Astrocyte (in vitro differentiated cells and primary cell): Measurements from ENCODE around the gene TMEM63C. TPM values are rescaled to one million over a fixed set of nuclear protein-coding genes. Genes with fewer than 3 reads are reported as not detected.

Experiments used
- DNase-seq: peaks from one replicate; pipeline ENCODE4 v3.0.0-alpha.2; 2010; ENCODE audit warnings: low read depth
- FAIRE-seq: peaks from 2 replicates; lab custom pipeline; 2011; peaks lifted over from hg19 to GRCh38; lab: Jason Lieb, UNC
- H2AFZ ChIP-seq: 2 replicates; pipeline ENCODE4 v1.6.0; 2012; ENCODE audit warnings: low read depth, low read length, inconsistent platforms
- H3K27ac ChIP-seq: 2 replicates; pipeline ENCODE4 v1.5.1; 2011; ENCODE audit warnings: low read depth, low read length, inconsistent platforms
- H3K27me3 ChIP-seq: 2 replicates; pipeline ENCODE4 v1.6.0; 2011; ENCODE audit warnings: low read length, inconsistent platforms; ENCODE audit not compliant: insufficient read depth
- H3K36me3 ChIP-seq: 2 replicates; pipeline ENCODE4 v1.5.1; 2011; ENCODE audit warnings: low read length, inconsistent platforms; ENCODE audit not compliant: insufficient read depth
- H3K4me1 ChIP-seq: 2 replicates; pipeline ENCODE4 v1.5.1; 2011; ENCODE audit warnings: low read length, inconsistent platforms; ENCODE audit not compliant: insufficient read depth
- H3K4me2 ChIP-seq: 2 replicates; pipeline ENCODE4 v1.6.0; 2012; ENCODE audit warnings: low read length, inconsistent platforms
- H3K4me3 ChIP-seq: 2 replicates; pipeline ENCODE4 v1.5.1; 2011; ENCODE audit warnings: low read depth, mild to moderate bottlenecking, low read length, inconsistent platforms; ENCODE audit not compliant: insufficient read depth
- H3K79me2 ChIP-seq: 2 replicates; pipeline ENCODE4 v1.6.0; 2012; ENCODE audit warnings: mild to moderate bottlenecking, low read length, inconsistent platforms; ENCODE audit not compliant: insufficient read depth
- H3K9ac ChIP-seq: 2 replicates; pipeline ENCODE4 v1.6.0; 2012; ENCODE audit warnings: mild to moderate bottlenecking, low read length, inconsistent platforms
- H3K9me3 ChIP-seq: 2 replicates; pipeline ENCODE4 v1.5.1; 2012; ENCODE audit warnings: low read depth, mild to moderate bottlenecking, low read length, inconsistent platforms; ENCODE audit not compliant: insufficient read depth
- H4K20me1 ChIP-seq: 2 replicates; pipeline ENCODE4 v1.6.0; 2012; ENCODE audit warnings: low read length, inconsistent platforms; ENCODE audit not compliant: insufficient read depth
- H3K27ac Mint-ChIP-seq: one replicate; pipeline ENCODE4 v1.8.0; 2021; ENCODE audit warnings: mild to moderate bottlenecking, mixed read lengths; ENCODE audit not compliant: unreplicated experiment
- H3K27me3 Mint-ChIP-seq: one replicate; pipeline ENCODE4 v1.8.0; 2021; ENCODE audit warnings: low read depth, mixed read lengths; ENCODE audit not compliant: unreplicated experiment
- H3K36me3 Mint-ChIP-seq: one replicate; pipeline ENCODE4 v1.8.0; 2021; ENCODE audit warnings: low read depth, mixed read lengths; ENCODE audit not compliant: unreplicated experiment
- H3K4me1 Mint-ChIP-seq: one replicate; pipeline ENCODE4 v1.8.0; 2021; ENCODE audit warnings: low read depth, mixed read lengths; ENCODE audit not compliant: unreplicated experiment
- H3K4me3 Mint-ChIP-seq: one replicate; pipeline ENCODE4 v1.8.0; 2021; ENCODE audit warnings: mild to moderate bottlenecking, moderate library complexity, mixed read lengths; ENCODE audit not compliant: unreplicated experiment
- H3K9me3 Mint-ChIP-seq: one replicate; pipeline ENCODE4 v1.8.0; 2021; ENCODE audit warnings: mild to moderate bottlenecking, mixed read lengths; ENCODE audit not compliant: unreplicated experiment
- CTCF ChIP-seq: IDR thresholded peaks from 2 replicates; pipeline ENCODE4 v1.5.1; 2011; ENCODE audit warnings: low read depth, mild to moderate bottlenecking, inconsistent platforms, low read length, moderate library complexity; ENCODE audit not compliant: insufficient read depth
- EZH2 ChIP-seq: IDR thresholded peaks from 2 replicates; pipeline ENCODE4 v1.6.1; 2012; ENCODE audit warnings: mild to moderate bottlenecking, low read length, inconsistent platforms; ENCODE audit not compliant: insufficient read depth
- total RNA-seq: library from RNA; stranded (reverse); gene quantifications from 2 replicates; pipeline ENCODE4 v1.2.1, GENCODE V29; 2021

Gene TMEM63C
- total RNA-seq, 1 donor from 2014 or later, result 11.3 TPM

GRCh38 chr14:77238356-77238755 lies 56.8 kb downstream of the TMEM63C start:
- H3K4me1 ChIP-seq, result no peaks in the 10 kb centered on the region
- no peak overlapping the region for H3K9ac ChIP-seq
- no peaks in the 10 kb centered on the region for H3K9me3 ChIP-seq
- no peaks in the 10 kb centered on the region for H3K79me2 ChIP-seq
- no peak for TF ChIP-seq EZH2
- no peak for TF ChIP-seq CTCF
- Mint-ChIP-seq H3K36me3 (peaks cover 11% of the 10 kb centered on the region), H3K9me3 (peaks cover 3% of the 10 kb centered on the region), H3K4me3 (no peak overlapping the region), H3K27me3 (peaks cover 33% of the 10 kb centered on the region), H3K4me1 (no peaks in the 10 kb centered on the region), H3K27ac (no peak overlapping the region)
- H3K27ac ChIP-seq, result no peak overlapping the region
- no peak overlapping the region for H2AFZ ChIP-seq
- FAIRE-seq (no peak), DNase-seq (no peak)
- H3K27me3 ChIP-seq, result peaks cover 2% of the 10 kb centered on the region
- no peak overlapping the region for H3K4me2 ChIP-seq
- no peaks in the 10 kb centered on the region for H3K36me3 ChIP-seq
- no peak overlapping the region for H3K4me3 ChIP-seq
- no peaks in the 10 kb centered on the region for H4K20me1 ChIP-seq

DNA sequence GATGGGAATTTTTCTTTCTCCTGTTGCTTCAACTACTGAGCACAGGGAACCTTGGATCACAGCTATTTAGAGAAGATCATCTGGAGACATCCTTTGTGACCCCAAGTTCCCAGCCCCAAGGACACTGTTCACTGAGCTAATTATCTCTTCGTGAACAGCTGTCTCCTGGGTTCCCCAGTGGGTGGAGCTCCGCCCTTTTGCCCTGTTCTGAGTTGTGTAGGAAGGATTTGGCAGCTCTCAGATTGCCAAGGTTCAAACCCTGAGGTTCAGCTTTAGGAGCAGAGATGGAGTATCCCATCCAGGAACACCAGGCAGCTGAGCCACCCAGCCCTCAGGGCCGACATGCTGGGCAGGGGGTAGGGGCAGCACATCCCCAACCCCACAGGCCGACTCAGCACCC lies 57.4 kb downstream of the TMEM63C start:
- H3K4me3 ChIP-seq, result no peak overlapping the region
- Mint-ChIP-seq H3K9me3 (peaks cover 3% of the 10 kb centered on the region), H3K27ac (peak overlapping the region; percentile 34), H3K4me3 (no peak overlapping the region), H3K27me3 (peaks cover 28% of the 10 kb centered on the region), H3K4me1 (no peaks in the 10 kb centered on the region), H3K36me3 (peaks cover 7% of the 10 kb centered on the region)
- peaks cover 2% of the 10 kb centered on the region for H3K27me3 ChIP-seq
- no peak for TF ChIP-seq CTCF
- no peak for TF ChIP-seq EZH2
- H3K9me3 ChIP-seq, result no peaks in the 10 kb centered on the region
- no peak for FAIRE-seq
- no peaks in the 10 kb centered on the region for H3K79me2 ChIP-seq
- H3K36me3 ChIP-seq, result no peaks in the 10 kb centered on the region
- no peak overlapping the region for H3K9ac ChIP-seq
- no peaks in the 10 kb centered on the region for H4K20me1 ChIP-seq
- no peak overlapping the region for H3K27ac ChIP-seq
- no peak overlapping the region for H2AFZ ChIP-seq
- H3K4me1 ChIP-seq, result no peaks in the 10 kb centered on the region
- DNase-seq, result no peak
- H3K4me2 ChIP-seq, result no peak overlapping the region

- H3K4me3 ChIP-seq, result no peak overlapping the region
- DNase-seq (no peak), FAIRE-seq (no peak)
- H3K36me3 Mint-ChIP-seq, result peaks cover 7% of the 10 kb centered on the region
- H3K27ac ChIP-seq, result no peak overlapping the region
- no peak overlapping the region for H3K9ac ChIP-seq
- H3K27me3 Mint-ChIP-seq, result peaks cover 25% of the 10 kb centered on the region
- no peak overlapping the region for H3K27ac Mint-ChIP-seq
- no peak overlapping the region for H3K4me3 Mint-ChIP-seq
- H4K20me1 ChIP-seq, result no peaks in the 10 kb centered on the region
- H3K27me3 ChIP-seq, result peaks cover 2% of the 10 kb centered on the region
- H3K9me3 Mint-ChIP-seq, result peaks cover 3% of the 10 kb centered on the region
- H3K9me3 ChIP-seq, result no peaks in the 10 kb centered on the region
- H3K4me1 Mint-ChIP-seq, result no peaks in the 10 kb centered on the region
- no peaks in the 10 kb centered on the region for H3K36me3 ChIP-seq
- H3K4me2 ChIP-seq, result no peak overlapping the region
- no peak for TF ChIP-seq CTCF
- TF ChIP-seq EZH2, result no peak
- no peaks in the 10 kb centered on the region for H3K4me1 ChIP-seq
- no peak overlapping the region for H2AFZ ChIP-seq
- no peaks in the 10 kb centered on the region for H3K79me2 ChIP-seq
Measured at GRCh38 chr14:77239412-77239811, 57.8 kb downstream of the TMEM63C start.
